Measurements from ENCODE around the gene IGSF5.

DNA sequence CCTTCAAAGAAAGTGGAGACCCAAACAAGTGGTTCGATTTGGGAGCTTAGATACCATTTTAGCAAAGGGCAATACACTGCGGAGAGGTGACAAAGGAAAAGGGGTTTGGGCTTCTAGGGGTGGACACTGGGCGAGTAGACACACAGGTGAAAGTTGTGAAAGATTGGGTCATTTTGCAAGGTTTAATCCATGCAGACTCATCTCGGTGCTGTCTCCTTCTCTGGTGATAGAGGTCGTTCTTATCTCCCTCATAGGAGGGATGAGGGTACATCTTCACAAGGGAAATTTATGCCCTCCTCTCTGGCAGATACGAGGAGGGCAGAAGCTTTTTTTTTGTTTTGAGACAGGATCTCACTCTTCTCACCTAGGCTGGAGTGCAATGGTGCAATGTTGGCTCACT lies 6.4 kb upstream of the IGSF5 start:
- TF ChIP-seq, protein P1, sequence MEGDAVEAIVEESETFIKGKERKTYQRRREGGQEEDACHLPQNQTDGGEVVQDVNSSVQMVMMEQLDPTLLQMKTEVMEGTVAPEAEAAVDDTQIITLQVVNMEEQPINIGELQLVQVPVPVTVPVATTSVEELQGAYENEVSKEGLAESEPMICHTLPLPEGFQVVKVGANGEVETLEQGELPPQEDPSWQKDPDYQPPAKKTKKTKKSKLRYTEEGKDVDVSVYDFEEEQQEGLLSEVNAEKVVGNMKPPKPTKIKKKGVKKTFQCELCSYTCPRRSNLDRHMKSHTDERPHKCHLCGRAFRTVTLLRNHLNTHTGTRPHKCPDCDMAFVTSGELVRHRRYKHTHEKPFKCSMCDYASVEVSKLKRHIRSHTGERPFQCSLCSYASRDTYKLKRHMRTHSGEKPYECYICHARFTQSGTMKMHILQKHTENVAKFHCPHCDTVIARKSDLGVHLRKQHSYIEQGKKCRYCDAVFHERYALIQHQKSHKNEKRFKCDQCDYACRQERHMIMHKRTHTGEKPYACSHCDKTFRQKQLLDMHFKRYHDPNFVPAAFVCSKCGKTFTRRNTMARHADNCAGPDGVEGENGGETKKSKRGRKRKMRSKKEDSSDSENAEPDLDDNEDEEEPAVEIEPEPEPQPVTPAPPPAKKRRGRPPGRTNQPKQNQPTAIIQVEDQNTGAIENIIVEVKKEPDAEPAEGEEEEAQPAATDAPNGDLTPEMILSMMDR (IDR thresholded peaks at IDR 0.05; ENCODE audit: insufficient read depth, low read depth, low read length), result no peak
- no peak for TF ChIP-seq EZH2 (IDR thresholded peaks at IDR 0.05; ENCODE audit: insufficient read depth, low read length)
